IMR-90 (cell line): ENCODE results near the gene HLX. TPM values are rescaled to one million over a fixed set of nuclear protein-coding genes. Genes with fewer than 3 reads are reported as not detected.

Experiments
- ATAC-seq: fragments of 200-7000 bp; cut with Tn5 transposase; 2 replicates; pipeline ENCODE4 v1.9.1; 2020; ENCODE audit warnings: low read depth, mild to moderate bottlenecking, moderate library complexity
- BruUV-seq: library from RNA; stranded (reverse); fragments of 400-500 nt; replicated peaks from 2 replicates; lab custom pipeline; 2021; lab: Mats Ljungman, UMichigan
- CTCF ChIA-PET: fragments of 300-600 bp; formaldehyde crosslinking; extraction: SDS; loops from one replicate; lab custom pipeline; 2021; ENCODE audit warnings: antibody characterized with exemption; lab: Yijun Ruan, JAX
- POLR2A ChIA-PET: fragments of 300-600 bp; sonication (Branson Sonifier 250); formaldehyde crosslinking; loops from one replicate; lab custom pipeline; 2022; ENCODE audit warnings: antibody characterized with exemption; ENCODE audit not compliant: unreplicated experiment; lab: Charles Lee
- DNase-seq: peaks from one replicate; pipeline ENCODE4 v3.0.0; 2013
- H2AFZ ChIP-seq: replicated peaks from 2 replicates; pipeline ENCODE3; 2013; ENCODE audit warnings: low read length, mild to moderate bottlenecking; ENCODE audit not compliant: poor library complexity
- H2AK5ac ChIP-seq: 2 replicates; pipeline ENCODE4 v1.6.1; 2013; ENCODE audit warnings: low read depth, low read length, inconsistent platforms
- H2AK9ac ChIP-seq: replicated peaks from 2 replicates; pipeline ENCODE3; 2013; ENCODE audit warnings: mild to moderate bottlenecking, low read depth, low read length, moderate library complexity; ENCODE audit not compliant: poor library complexity
- H2BK120ac ChIP-seq: 2 replicates; pipeline ENCODE4 v1.6.1; 2013; ENCODE audit warnings: low read depth, low read length, inconsistent platforms
- H2BK15ac ChIP-seq: 3 replicates; pipeline ENCODE4 v1.6.1; 2013; ENCODE audit warnings: low read depth, low read length, inconsistent platforms
- H2BK20ac ChIP-seq: 2 replicates; pipeline ENCODE4 v1.6.1; 2013; ENCODE audit warnings: low read depth, mild to moderate bottlenecking, inconsistent platforms, low read length, moderate library complexity
- H2BK5ac ChIP-seq: 2 replicates; pipeline ENCODE4 v1.6.1; 2013; ENCODE audit warnings: mild to moderate bottlenecking, low read depth, low read length, inconsistent platforms; ENCODE audit not compliant: poor library complexity, severe bottlenecking
- H3K14ac ChIP-seq: replicated peaks from 2 replicates; pipeline ENCODE4 v1.6.1; 2013; ENCODE audit warnings: low read depth, low read length, inconsistent platforms
- H3K18ac ChIP-seq: 2 replicates; pipeline ENCODE4 v1.6.1; 2013; ENCODE audit warnings: low read depth, low read length, control low read depth
- H3K23ac ChIP-seq: 2 replicates; pipeline ENCODE4 v1.6.1; 2013; ENCODE audit warnings: low read depth, low read length, inconsistent platforms
- H3K27ac ChIP-seq: 2 replicates; pipeline ENCODE4 v1.5.1; 2013; ENCODE audit warnings: mild to moderate bottlenecking, control low read depth, low read length; ENCODE audit not compliant: insufficient read depth
- H3K27me3 ChIP-seq: 2 replicates; pipeline ENCODE4 v1.6.1; 2013; ENCODE audit warnings: low read length; ENCODE audit not compliant: control insufficient read depth, insufficient read depth
- H3K36me3 ChIP-seq: 2 replicates; pipeline ENCODE4 v1.6.1; 2013; ENCODE audit warnings: low read length, mixed read lengths; ENCODE audit not compliant: control insufficient read depth, insufficient read depth
- H3K4ac ChIP-seq: 2 replicates; pipeline ENCODE4 v1.6.1; 2013; ENCODE audit warnings: low read depth, low read length, inconsistent platforms
- H3K4me1 ChIP-seq: 2 replicates; pipeline ENCODE4 v1.6.1; 2013; ENCODE audit warnings: low read length, mixed read lengths; ENCODE audit not compliant: control insufficient read depth, insufficient read depth
- H3K4me2 ChIP-seq: 2 replicates; pipeline ENCODE4 v1.6.1; 2013; ENCODE audit warnings: low read depth, mild to moderate bottlenecking, control low read depth, low read length, moderate library complexity
- H3K4me3 ChIP-seq: 2 replicates; pipeline ENCODE4 v1.5.1; 2013; ENCODE audit warnings: low read depth, mild to moderate bottlenecking, control low read depth, low read length, moderate library complexity; ENCODE audit not compliant: insufficient read depth
- H3K56ac ChIP-seq: 2 replicates; pipeline ENCODE4 v1.6.1; 2013; ENCODE audit warnings: low read length, inconsistent platforms; ENCODE audit not compliant: insufficient read depth; ENCODE audit errors: extremely low read depth
- H3K79me1 ChIP-seq, 2 experiments: 2 replicates each; pipeline ENCODE4 v1.6.1; 2013; ENCODE audit warnings: low read length in 2 of 2, inconsistent platforms in 1 of 2, low read depth in 1 of 2
- H3K9ac ChIP-seq: 2 replicates; pipeline ENCODE4 v1.6.1; 2013; ENCODE audit warnings: low read depth, low read length, control low read depth
- H3K9me1 ChIP-seq: 2 replicates; pipeline ENCODE4 v1.6.1; 2013; ENCODE audit warnings: low read length, inconsistent platforms; ENCODE audit not compliant: insufficient read depth
- H3K9me3 ChIP-seq: 2 replicates; pipeline ENCODE4 v1.6.1; 2013; ENCODE audit warnings: low read length; ENCODE audit not compliant: control insufficient read depth, insufficient read depth
- H4K20me1 ChIP-seq: 2 replicates; pipeline ENCODE4 v1.6.1; 2013; ENCODE audit warnings: low read length, inconsistent platforms; ENCODE audit not compliant: insufficient read depth
- H4K5ac ChIP-seq: 2 replicates; pipeline ENCODE4 v1.6.1; 2013; ENCODE audit warnings: mild to moderate bottlenecking, low read depth, low read length, control low read depth
- H4K8ac ChIP-seq, 2 experiments: 2 replicates each; pipeline ENCODE4 v1.6.1; 2013; ENCODE audit warnings: low read depth in 2 of 2, low read length in 2 of 2, control low read depth in 1 of 2, inconsistent platforms in 1 of 2
- H4K91ac ChIP-seq: 2 replicates; pipeline ENCODE4 v1.6.1; 2013; ENCODE audit warnings: low read depth, low read length, inconsistent platforms; ENCODE audit not compliant: insufficient read depth
- BHLHE40 ChIP-seq: fragments of 150-350 bp; IDR thresholded peaks from 2 replicates; pipeline ENCODE4 v1.6.1; 2016; ENCODE audit warnings: mild to moderate bottlenecking, low read depth, low read length
- CEBPB ChIP-seq: IDR thresholded peaks from 2 replicates; pipeline ENCODE4 v1.6.1; 2012; ENCODE audit warnings: low read depth, low read length, improper control_type of control experiment
- FOS ChIP-seq: fragments of 150-350 bp; IDR thresholded peaks from 2 replicates; pipeline ENCODE4 v1.6.1; 2016; ENCODE audit warnings: low read depth, low read length
- MXI1 ChIP-seq: IDR thresholded peaks from 2 replicates; pipeline ENCODE4 v1.6.1; 2012; ENCODE audit warnings: low read depth, mild to moderate bottlenecking, low read length, moderate library complexity, borderline replicate concordance
- POLR2A ChIP-seq: IDR thresholded peaks from 2 replicates; pipeline ENCODE4 v1.6.1; 2012; ENCODE audit warnings: mild to moderate bottlenecking, low read depth, low read length
- RAD21 ChIP-seq: IDR thresholded peaks from 2 replicates; pipeline ENCODE4 v1.6.1; 2012; ENCODE audit warnings: low read length, improper control_type of control experiment
- RCOR1 ChIP-seq: IDR thresholded peaks from 2 replicates; pipeline ENCODE4 v1.6.1; 2012; ENCODE audit warnings: mild to moderate bottlenecking, low read length, improper control_type of control experiment; ENCODE audit not compliant: insufficient replicate concordance
- RFX5 ChIP-seq: IDR thresholded peaks from 2 replicates; pipeline ENCODE4 v1.8.0; 2012; ENCODE audit warnings: low read depth, mild to moderate bottlenecking, low read length, moderate library complexity
- SMC3 ChIP-seq: fragments of 150-350 bp; IDR thresholded peaks from 2 replicates; pipeline ENCODE4 v1.6.1; 2016; ENCODE audit warnings: low read depth, mild to moderate bottlenecking, antibody characterized with exemption, low read length, moderate library complexity
- WGBS, 2 experiments: methylation state at CpG; one replicate each; pipeline versions ENCODE4 v1.1.5 to v1.1.7; 2013; ENCODE audit warnings: missing lambda C conversion rate in 2 of 2; ENCODE audit not compliant: insufficient read length in 1 of 2; ENCODE audit errors: extremely low coverage in 2 of 2; 5-methylcytosine and 5-hydroxymethylcytosine counted together
- dilution Hi-C: fragments of 300-500 bp; cut with HindIII; formaldehyde crosslinking; loops from one replicate; pipeline ENCODE4 v1.14.3; 2018; ENCODE audit warnings: low sequenced_read_pairs; ENCODE audit not compliant: unreplicated experiment
- in situ Hi-C: fragments of 300-500 bp; cut with MboI; formaldehyde crosslinking; loops from 3 replicates; pipeline ENCODE4 v1.14.3; 2019; ENCODE audit warnings: low sequenced_read_pairs, inconsistent platforms, mixed read lengths
- intact Hi-C: fragments of 100-400 bp; cut with micrococcal nuclease; formaldehyde crosslinking; loops from 2 replicates; pipeline ENCODE4 v1.10.0; 2022
- polyA plus RNA-seq, 3 experiments: library from polyadenylated mRNA; depleted of rRNA; stranded (reverse); fragments of >200 nt; gene quantifications; 2 replicates each; pipeline ENCODE4 v1.2.3, GENCODE V29; 2012; ENCODE audit warnings: low replicate concordance in 1 of 3
- total RNA-seq: library from RNA; depleted of rRNA; stranded (reverse); fragments of >200 nt; gene quantifications from 2 replicates; pipeline ENCODE4 v1.2.3, GENCODE V29; 2012
- TF ChIP-seq, protein P1 (sequence below): fragments of 150-350 bp; IDR thresholded peaks from 2 replicates; pipeline ENCODE4 v1.6.1; 2017; ENCODE audit warnings: mild to moderate bottlenecking, antibody characterized with exemption, low read length, low read depth

HLX gene
- total and polyA plus RNA-seq, 2 of the 4 experiments (the other 2 are of a cell fraction), result 4.3 to 6.1 TPM

DNA sequence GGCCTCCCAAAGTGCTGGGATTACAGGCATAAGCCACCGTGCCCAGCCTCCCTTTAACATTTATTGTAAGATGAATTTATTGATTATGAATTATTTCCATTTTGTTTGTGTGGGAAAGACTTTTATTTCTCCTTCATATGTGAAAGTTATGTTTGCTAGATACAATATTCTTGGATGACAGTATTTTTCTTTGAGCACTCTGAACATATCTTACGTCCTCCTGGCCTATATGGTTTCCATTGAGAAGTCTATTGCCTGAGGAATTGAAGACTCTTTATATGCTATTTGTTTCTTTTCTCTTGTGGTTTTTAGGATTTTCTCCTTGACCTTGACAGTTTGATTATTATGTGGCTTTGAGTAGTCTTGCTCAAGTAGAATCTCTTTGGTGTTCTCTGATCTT is 26.8 kb upstream of the HLX start:
- Histone ChIP-seq H4K20me1 (no peaks in the 10 kb centered on the region), H3K36me3 (no peaks in the 10 kb centered on the region), H3K18ac (no peak overlapping the region), H3K9me1 (no peaks in the 10 kb centered on the region), H3K9ac (no peak overlapping the region), H4K5ac (no peak overlapping the region), H2BK20ac (no peak overlapping the region), H3K79me1 (no peaks in the 10 kb centered on the region), H2AK5ac (no peak overlapping the region), H3K4ac (no peak overlapping the region), H3K23ac (no peak overlapping the region), H3K4me1 (no peaks in the 10 kb centered on the region), H3K14ac (no peak overlapping the region), H2AFZ (no peak overlapping the region), H2BK15ac (no peak overlapping the region), H3K56ac (no peak overlapping the region), H2BK5ac (no peak overlapping the region), H3K9me3 (no peaks in the 10 kb centered on the region), H2AK9ac (no peak overlapping the region), H3K4me2 (no peak overlapping the region), H4K91ac (no peak overlapping the region), H3K27ac (no peak overlapping the region), H4K8ac (no peak overlapping the region), H3K27me3 (no peaks in the 10 kb centered on the region), H2BK120ac (no peak overlapping the region), H3K4me3 (no peak overlapping the region)
- TF ChIP-seq, protein P1, sequence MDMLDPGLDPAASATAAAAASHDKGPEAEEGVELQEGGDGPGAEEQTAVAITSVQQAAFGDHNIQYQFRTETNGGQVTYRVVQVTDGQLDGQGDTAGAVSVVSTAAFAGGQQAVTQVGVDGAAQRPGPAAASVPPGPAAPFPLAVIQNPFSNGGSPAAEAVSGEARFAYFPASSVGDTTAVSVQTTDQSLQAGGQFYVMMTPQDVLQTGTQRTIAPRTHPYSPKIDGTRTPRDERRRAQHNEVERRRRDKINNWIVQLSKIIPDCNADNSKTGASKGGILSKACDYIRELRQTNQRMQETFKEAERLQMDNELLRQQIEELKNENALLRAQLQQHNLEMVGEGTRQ, result no peak
- no peak for TF ChIP-seq SMC3
- TF ChIP-seq MXI1, result no peak
- TF ChIP-seq FOS, result no peak
- no peak for TF ChIP-seq POLR2A
- TF ChIP-seq RFX5, result no peak
- no peak for TF ChIP-seq CEBPB
- TF ChIP-seq RAD21, result no peak
- no peak for TF ChIP-seq RCOR1
- no peak for TF ChIP-seq BHLHE40
- in situ Hi-C loops, result no loop called here
- no CpG with 5 or more reads among the region's 2 CpGs for WGBS, 2 experiments
- ChIA-PET POLR2A (no interaction called here), CTCF (no interaction called here)
- dilution Hi-C loops, result no loop called here
- intact Hi-C loops, result no loop called here
- DNase-seq (no peak), ATAC-seq (no peak)
- BruUV-seq, result no TSS peak
